Left lung (tissue), 10 donors: ENCODE results near the gene MCF2L2. TPM values are rescaled to one million over a fixed set of nuclear protein-coding genes. Genes with fewer than 3 reads are reported as not detected.

Experiments
- ATAC-seq: fragments of 200-7000 bp; cut with Tn5 transposase; one replicate; pipeline ENCODE4 v1.9.1; 2020; ENCODE audit warnings: moderate library complexity
- DNase-seq, 4 donors: peaks; one replicate each; pipeline ENCODE4 v3.0.0-alpha.2; 2013 to 2020
- H3K27ac ChIP-seq, 2 donors: fragments of 200-600 bp; sonication (generic) in 1 of 2; one replicate each; pipeline versions ENCODE4 v1.5.0 to v1.8.0; 2020 to 2021
- H3K27me3 ChIP-seq, 2 donors: fragments of 200-600 bp; sonication (generic) in 1 of 2; one replicate each; pipeline versions ENCODE4 v1.5.0 to v1.8.0; 2020 to 2021
- H3K36me3 ChIP-seq, 2 donors: fragments of 200-600 bp; sonication (generic) in 1 of 2; one replicate each; pipeline versions ENCODE4 v1.5.0 to v1.8.0; 2020 to 2021
- H3K4me1 ChIP-seq, 2 donors: fragments of 200-600 bp; one replicate each; pipeline ENCODE4 v1.8.0; 2021
- H3K4me3 ChIP-seq, 2 donors: fragments of 200-600 bp; sonication (generic) in 1 of 2; one replicate each; pipeline versions ENCODE4 v1.5.0 to v1.8.0; 2020 to 2021; ENCODE audit warnings: mild to moderate bottlenecking in 1 of 2
- H3K9me3 ChIP-seq, 2 donors: fragments of 200-600 bp; sonication (generic) in 1 of 2; one replicate each; pipeline versions ENCODE4 v1.5.0 to v1.8.0; 2020 to 2021
- intact Hi-C, 2 donors: fragments of 100-400 bp; cut with DNase I; formaldehyde crosslinking; loops; one replicate each; pipeline versions ENCODE4 v1.11.2 to v1.14.2; 2022
- polyA plus RNA-seq, 6 donors: library from polyadenylated mRNA; unstranded; fragments of 120-200 nt; gene quantifications; one replicate each; pipeline ENCODE4 v1.2.1, GENCODE V29; 2013; ENCODE audit not compliant: insufficient read length in 6 of 6
- total RNA-seq, 2 donors: library from RNA; stranded (reverse); fragmentation: NEBNext Ultra II Directional; extraction: Animal tissue kit (Norgen Biotek cat#: 25700); gene quantifications; one replicate each; pipeline ENCODE4 v1.2.1, GENCODE V29; 2021
- TF ChIP-seq, protein P1 (sequence below), 2 donors: fragments of 200-600 bp; sonication (generic) in 1 of 2; IDR thresholded peaks; one replicate each; pipeline versions ENCODE4 v1.5.0 to v1.8.0; 2021; ENCODE audit warnings: antibody characterized with exemption in 2 of 2
- donor health status: DM: no; HTN: yes; CAD: no.
- donor health status: DM: no; HTN: no; CAD: no.

Gene MCF2L2
- total and polyA plus RNA-seq, 8 donors: 0.41 to 3.5 (median 2.2) TPM

- Histone ChIP-seq H3K27me3 (no peaks in the 10 kb centered on the region), H3K4me1 (peaks cover 0 to 2% of the 10 kb centered on the region in 2 donors), H3K9me3 (no peaks in the 10 kb centered on the region), H3K36me3 (no peaks in the 10 kb centered on the region), H3K4me3 (no peak overlapping the region), H3K27ac (no peak overlapping the region)
- intact Hi-C loops: no loop called here
- ATAC-seq (peak; percentile 19), DNase-seq (no peak)
- TF ChIP-seq, protein P1, sequence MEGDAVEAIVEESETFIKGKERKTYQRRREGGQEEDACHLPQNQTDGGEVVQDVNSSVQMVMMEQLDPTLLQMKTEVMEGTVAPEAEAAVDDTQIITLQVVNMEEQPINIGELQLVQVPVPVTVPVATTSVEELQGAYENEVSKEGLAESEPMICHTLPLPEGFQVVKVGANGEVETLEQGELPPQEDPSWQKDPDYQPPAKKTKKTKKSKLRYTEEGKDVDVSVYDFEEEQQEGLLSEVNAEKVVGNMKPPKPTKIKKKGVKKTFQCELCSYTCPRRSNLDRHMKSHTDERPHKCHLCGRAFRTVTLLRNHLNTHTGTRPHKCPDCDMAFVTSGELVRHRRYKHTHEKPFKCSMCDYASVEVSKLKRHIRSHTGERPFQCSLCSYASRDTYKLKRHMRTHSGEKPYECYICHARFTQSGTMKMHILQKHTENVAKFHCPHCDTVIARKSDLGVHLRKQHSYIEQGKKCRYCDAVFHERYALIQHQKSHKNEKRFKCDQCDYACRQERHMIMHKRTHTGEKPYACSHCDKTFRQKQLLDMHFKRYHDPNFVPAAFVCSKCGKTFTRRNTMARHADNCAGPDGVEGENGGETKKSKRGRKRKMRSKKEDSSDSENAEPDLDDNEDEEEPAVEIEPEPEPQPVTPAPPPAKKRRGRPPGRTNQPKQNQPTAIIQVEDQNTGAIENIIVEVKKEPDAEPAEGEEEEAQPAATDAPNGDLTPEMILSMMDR (IDR thresholded peaks at IDR 0.05): no peak
Measured at GRCh38 chr3:183218826-183219225, 209.6 kb downstream of the MCF2L2 start.

DNA sequence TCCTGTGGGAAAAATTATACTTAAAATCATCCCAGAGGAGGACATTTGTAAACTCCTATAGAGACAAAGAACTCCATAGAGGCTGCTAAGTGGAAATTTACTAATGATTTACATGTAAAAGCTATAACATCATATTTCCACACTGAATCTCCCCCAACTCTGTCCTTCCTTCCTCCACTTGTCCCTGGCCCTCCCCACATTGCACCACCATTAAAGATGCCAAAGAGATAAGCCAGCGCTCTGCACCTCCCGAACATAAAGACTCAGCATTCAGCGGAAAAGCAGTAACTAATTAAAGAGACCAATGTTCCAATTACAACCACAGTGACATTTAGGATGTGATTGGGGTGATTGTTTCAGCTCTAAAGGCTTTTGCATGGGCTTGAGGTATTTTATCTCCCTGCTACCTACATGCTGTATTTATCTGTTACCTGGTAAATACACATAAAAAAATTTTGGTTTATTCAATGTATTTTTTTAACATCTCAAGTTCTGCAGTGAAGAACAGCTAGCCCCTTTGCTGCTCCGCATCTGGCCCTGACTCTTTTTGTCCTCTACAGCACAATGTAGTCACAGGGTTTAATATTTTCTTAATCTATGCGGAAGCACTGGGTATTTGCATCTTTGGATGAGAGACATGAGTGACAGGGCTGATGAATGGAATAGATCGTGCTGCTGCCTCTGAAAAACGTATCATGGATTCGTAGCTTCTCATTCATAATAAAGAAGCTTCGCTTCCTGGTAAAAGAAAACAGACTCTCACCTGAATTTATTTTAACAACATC is 210.7 kb downstream of the MCF2L2 start:
- H3K4me1 ChIP-seq: peaks cover 0 to 5% of the 10 kb centered on the region in 2 donors
- ATAC-seq: no peak
- TF ChIP-seq, protein P1 (IDR thresholded peaks at IDR 0.05): no peak
- no peaks in the 10 kb centered on the region for H3K36me3 ChIP-seq
- no peaks in the 10 kb centered on the region for H3K9me3 ChIP-seq
- no peaks in the 10 kb centered on the region for H3K27me3 ChIP-seq
- H3K27ac ChIP-seq: no peak overlapping the region
- intact Hi-C loops: no loop called here
- H3K4me3 ChIP-seq: no peak overlapping the region
- no peak for DNase-seq

DNA sequence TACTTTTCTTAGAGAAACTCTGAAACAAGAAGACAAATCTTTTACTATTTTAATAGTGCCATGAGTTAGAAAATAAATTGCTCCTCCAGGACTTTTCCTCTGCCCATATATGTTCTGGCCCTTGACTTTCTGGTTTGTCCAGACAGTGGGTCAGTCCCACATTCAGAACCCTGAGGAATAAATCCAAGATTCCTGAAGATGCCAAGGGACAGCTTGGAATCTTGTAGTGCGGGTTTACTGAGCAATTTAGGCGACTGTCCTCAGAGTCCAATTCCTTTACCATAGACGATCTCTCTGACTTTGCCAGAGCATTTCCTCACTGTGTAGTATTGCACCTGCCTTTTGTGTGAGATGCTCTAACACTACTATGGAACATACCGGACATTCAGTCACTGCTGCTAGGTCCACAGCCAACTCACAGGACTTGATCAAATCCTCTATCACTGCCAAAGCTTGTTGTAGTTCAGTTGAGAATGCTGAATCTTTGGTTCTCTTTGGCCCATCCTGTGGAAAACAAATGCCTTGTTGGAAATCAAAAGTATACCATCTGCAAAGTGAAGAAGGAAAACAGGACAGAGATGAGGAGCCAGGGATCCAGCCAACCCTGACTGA is 212.7 kb downstream of the MCF2L2 start:
- TF ChIP-seq, protein P1 (IDR thresholded peaks at IDR 0.05): no peak
- Histone ChIP-seq H3K36me3 (no peaks in the 10 kb centered on the region), H3K27me3 (no peaks in the 10 kb centered on the region), H3K4me1 (peaks cover 0 to 25% of the 10 kb centered on the region in 2 donors), H3K9me3 (no peaks in the 10 kb centered on the region), H3K27ac (no peak overlapping the region), H3K4me3 (no peak overlapping the region)
- ATAC-seq (no peak), DNase-seq (no peak)
- intact Hi-C loops: no loop called here

- no peaks in the 10 kb centered on the region for H3K27me3 ChIP-seq
- DNase-seq: no peak
- H3K4me1 ChIP-seq: peaks cover 0 to 33% of the 10 kb centered on the region in 2 donors
- intact Hi-C loops: no loop called here
- H3K4me3 ChIP-seq: no peak overlapping the region
- H3K36me3 ChIP-seq: no peaks in the 10 kb centered on the region
- no peaks in the 10 kb centered on the region for H3K9me3 ChIP-seq
- peak overlapping the region in 1 of 2 donors; percentile 6 for H3K27ac ChIP-seq
- TF ChIP-seq, protein P1 (IDR thresholded peaks at IDR 0.05): no peak
- no peak for ATAC-seq
Measured at GRCh38 chr3:183214277-183214612, 214.2 kb downstream of the MCF2L2 start.

DNA sequence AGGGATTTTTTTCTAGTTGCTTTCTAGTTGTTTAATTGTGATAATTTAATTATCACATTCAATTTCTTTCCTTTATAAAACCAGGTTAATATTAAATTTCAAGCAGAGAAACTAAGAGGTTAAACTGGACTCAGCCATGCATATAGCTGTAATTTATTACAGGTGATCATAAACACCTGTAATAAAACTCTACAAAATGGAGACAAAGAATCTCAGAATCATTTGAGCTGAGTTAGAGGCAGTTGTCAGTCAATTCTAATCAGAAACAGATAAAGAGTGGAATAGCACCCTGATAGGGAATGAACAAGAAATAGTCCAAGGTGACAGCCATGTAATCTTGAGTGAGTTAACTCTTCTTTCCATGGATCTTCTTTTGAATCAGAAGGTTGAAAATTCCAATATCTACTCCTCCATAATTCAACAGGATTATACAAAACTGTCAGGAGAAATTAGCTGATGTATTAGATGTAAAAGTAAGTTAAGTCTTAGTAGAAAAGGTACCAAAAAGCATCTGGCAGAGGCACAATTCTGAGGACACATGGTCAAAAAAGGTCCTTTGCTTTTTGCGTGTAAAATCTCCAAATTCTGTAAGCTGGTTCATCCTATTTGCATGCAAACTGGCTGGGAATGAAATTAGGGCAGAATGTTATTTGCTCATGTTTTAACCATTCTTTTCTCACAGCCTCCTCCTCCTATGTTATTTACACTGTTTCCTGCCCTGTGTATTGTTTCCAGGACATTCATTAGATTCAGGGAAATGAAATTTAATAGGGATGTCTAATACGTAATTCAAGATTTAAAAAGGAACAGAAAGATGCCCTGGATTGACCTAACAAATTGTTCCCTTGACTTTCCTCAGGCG is 214.8 kb downstream of the MCF2L2 start:
- Histone ChIP-seq H3K4me3 (no peak overlapping the region), H3K27ac (peak overlapping the region in 1 of 2 donors; percentile 6), H3K27me3 (no peaks in the 10 kb centered on the region), H3K36me3 (no peaks in the 10 kb centered on the region), H3K9me3 (no peaks in the 10 kb centered on the region), H3K4me1 (peaks cover 0 to 33% of the 10 kb centered on the region in 2 donors)
- TF ChIP-seq, protein P1 (IDR thresholded peaks at IDR 0.05): no peak
- DNase-seq: no peak
- intact Hi-C loops: no loop called here
- ATAC-seq: no peak
